Fibroblast of pulmonary artery (primary cell): ENCODE data around the gene PKHD1.

Experiments used
- DNase-seq: peaks from one replicate; pipeline ENCODE4 v3.0.0-alpha.2; 2010; ENCODE audit warnings: low read depth
- H3K4me3 ChIP-seq: replicated peaks from 2 replicates; pipeline ENCODE4 v1.5.1; 2011; ENCODE audit warnings: low read depth, mild to moderate bottlenecking, control low read depth, low read length, moderate library complexity
- TF ChIP-seq, protein P1 (sequence below): IDR thresholded peaks from 2 replicates; pipeline ENCODE4 v1.5.1; 2011; ENCODE audit warnings: mild to moderate bottlenecking, control low read depth, low read length, inconsistent platforms; ENCODE audit errors: missing control alignments

The PKHD1 gene

GRCh38 chr6:51812231-51812630 lies 275.2 kb downstream of the PKHD1 start:
- no peak for DNase-seq
- TF ChIP-seq, protein P1, sequence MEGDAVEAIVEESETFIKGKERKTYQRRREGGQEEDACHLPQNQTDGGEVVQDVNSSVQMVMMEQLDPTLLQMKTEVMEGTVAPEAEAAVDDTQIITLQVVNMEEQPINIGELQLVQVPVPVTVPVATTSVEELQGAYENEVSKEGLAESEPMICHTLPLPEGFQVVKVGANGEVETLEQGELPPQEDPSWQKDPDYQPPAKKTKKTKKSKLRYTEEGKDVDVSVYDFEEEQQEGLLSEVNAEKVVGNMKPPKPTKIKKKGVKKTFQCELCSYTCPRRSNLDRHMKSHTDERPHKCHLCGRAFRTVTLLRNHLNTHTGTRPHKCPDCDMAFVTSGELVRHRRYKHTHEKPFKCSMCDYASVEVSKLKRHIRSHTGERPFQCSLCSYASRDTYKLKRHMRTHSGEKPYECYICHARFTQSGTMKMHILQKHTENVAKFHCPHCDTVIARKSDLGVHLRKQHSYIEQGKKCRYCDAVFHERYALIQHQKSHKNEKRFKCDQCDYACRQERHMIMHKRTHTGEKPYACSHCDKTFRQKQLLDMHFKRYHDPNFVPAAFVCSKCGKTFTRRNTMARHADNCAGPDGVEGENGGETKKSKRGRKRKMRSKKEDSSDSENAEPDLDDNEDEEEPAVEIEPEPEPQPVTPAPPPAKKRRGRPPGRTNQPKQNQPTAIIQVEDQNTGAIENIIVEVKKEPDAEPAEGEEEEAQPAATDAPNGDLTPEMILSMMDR, result no peak
- no peak overlapping the region for H3K4me3 ChIP-seq

- TF ChIP-seq, protein P1, result no peak
- no peak overlapping the region for H3K4me3 ChIP-seq
- DNase-seq, result no peak
Measured at GRCh38 chr6:51805517-51805916, 281.9 kb downstream of the PKHD1 start.

DNA sequence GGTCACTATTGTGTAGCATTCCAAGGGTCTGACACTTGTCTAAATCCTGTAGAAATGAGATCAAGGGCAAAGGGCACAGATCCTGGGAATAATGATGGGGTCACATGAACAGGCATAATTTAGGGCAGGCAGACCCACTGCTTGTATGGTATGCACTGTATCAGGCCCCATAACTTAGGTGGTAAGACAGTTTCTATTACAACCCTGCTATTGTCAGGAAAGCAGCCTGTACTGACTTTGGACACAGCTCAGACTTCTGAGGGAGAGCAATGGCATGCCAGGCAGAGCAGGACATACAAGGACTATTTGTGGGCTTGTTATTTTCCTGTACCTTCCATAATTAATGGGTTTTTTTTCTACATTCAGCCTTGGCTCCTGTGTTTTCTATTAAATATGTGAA lies 286.8 kb downstream of the PKHD1 start:
- DNase-seq, result no peak
- no peak overlapping the region for H3K4me3 ChIP-seq
- TF ChIP-seq, protein P1, result no peak

GRCh38 chr6:51793393-51793792 lies 294.0 kb downstream of the PKHD1 start:
- TF ChIP-seq, protein P1, result no peak
- no peak overlapping the region for H3K4me3 ChIP-seq
- no peak for DNase-seq

- no peak for DNase-seq
- H3K4me3 ChIP-seq, result no peak overlapping the region
- TF ChIP-seq, protein P1, result no peak
Measured at GRCh38 chr6:51792273-51793030, 295.0 kb downstream of the PKHD1 start.

DNA sequence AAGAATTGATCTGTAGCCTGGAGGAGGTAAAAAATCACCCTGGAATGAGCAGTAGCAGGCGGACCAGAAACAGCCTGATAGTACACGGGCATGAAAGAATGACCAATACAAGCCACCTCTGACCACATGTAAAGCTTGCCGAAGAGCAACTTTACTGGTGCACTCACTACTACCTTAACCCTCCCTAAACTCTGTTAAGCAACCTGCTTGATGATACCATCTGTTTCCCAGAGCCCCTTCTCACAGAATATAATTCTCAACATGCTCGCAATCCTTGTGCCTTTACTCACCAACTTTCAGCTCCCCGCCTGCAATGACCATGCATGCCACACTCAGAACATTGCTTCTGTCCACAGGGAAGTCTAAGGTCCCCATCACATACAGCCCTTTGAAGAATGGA lies 296.5 kb downstream of the PKHD1 start:
- no peak overlapping the region for H3K4me3 ChIP-seq
- no peak for DNase-seq
- TF ChIP-seq, protein P1, result no peak

DNA sequence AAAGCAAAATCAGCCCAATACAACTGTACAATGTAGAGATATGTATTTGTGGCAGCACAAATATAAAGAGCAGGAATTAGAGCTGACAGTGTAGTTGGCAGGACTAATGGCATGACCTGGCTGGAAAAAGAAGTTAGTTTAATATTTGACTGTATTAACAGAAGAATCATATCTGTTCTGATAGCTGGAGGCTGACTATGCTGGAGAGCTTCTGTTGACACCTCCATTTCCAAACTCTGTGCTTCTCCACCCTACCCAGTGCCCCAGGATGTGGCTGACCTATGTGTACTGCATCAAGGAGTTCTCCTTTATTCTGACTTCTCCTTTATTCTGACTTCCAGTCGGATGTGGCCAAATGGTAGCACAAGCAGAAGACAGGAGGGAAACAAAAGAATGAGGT lies 299.3 kb downstream of the PKHD1 start:
- TF ChIP-seq, protein P1, result no peak
- no peak overlapping the region for H3K4me3 ChIP-seq
- DNase-seq, result no peak
